SK-N-MC (cell line): ENCODE data around the gene ATP2B1.

Experiments used
- EZH2 ChIP-seq: fragments of 200-600 bp; sonication (generic); IDR thresholded peaks from one replicate; pipeline ENCODE4 v1.6.1; 2017; ENCODE audit warnings: antibody characterized with exemption
- FOXP2 ChIP-seq: optimal IDR thresholded peaks from 2 replicates; pipeline ENCODE3; 2011; ENCODE audit warnings: mild to moderate bottlenecking, moderate library complexity; ENCODE audit not compliant: insufficient read depth; ENCODE audit errors: extremely low read length, control extremely low read depth
- POLR2AphosphoS5 ChIP-seq: IDR thresholded peaks from 2 replicates; pipeline ENCODE4 v1.6.1; 2012; ENCODE audit warnings: mild to moderate bottlenecking, low read depth, low read length, borderline replicate concordance

DNA sequence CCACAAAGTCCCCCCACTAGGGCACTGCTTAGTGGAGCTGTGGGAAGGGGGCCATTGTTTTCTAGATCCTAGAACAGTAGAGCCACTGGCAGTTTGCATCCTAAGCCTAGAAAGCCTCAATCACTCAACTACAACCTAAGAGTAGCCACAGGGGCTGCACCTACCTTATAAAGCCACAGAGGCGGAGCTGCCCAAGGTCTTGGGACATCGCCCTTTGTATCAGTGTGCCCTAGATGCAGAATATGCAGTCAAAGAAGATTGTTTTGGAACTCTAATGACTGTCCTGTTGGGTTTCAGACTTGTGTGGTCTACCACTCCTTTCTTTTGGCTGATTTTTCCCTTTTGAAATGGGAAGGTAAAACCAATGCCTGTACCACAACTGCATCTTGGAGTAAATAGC lies 59.5 kb downstream of the ATP2B1 start:
- TF ChIP-seq EZH2 = no peak
- TF ChIP-seq POLR2AphosphoS5 = no peak
- no peak for TF ChIP-seq FOXP2
